Dedifferentiated amniotic fluid mesenchymal stem cell (primary cell): ENCODE data around the gene FRMD5.

Source experiments
- DNase-seq: peaks from one replicate; pipeline ENCODE4 v3.0.0-alpha.2; 2016; ENCODE audit errors: extremely low spot score

FRMD5 gene

GRCh38 chr15:44160796-44161195 lies 34.3 kb downstream of the FRMD5 start:
- no peak for DNase-seq

GRCh38 chr15:44159492-44159891 lies 35.6 kb downstream of the FRMD5 start:
- DNase-seq, result no peak

GRCh38 chr15:44158111-44158510 lies 37.0 kb downstream of the FRMD5 start:
- DNase-seq, result no peak

GRCh38 chr15:44157679-44158078 lies 37.4 kb downstream of the FRMD5 start:
- DNase-seq, result peak; percentile 63

GRCh38 chr15:44153352-44153751 lies 41.7 kb downstream of the FRMD5 start:
- DNase-seq, result no peak

- no peak for DNase-seq
These were observed 45.8 kb downstream of the FRMD5 start for GRCh38 chr15:44149224-44149623.

GRCh38 chr15:44148580-44148979 lies 46.5 kb downstream of the FRMD5 start:
- no peak for DNase-seq

- DNase-seq, result no peak
These were observed 47.4 kb downstream of the FRMD5 start for GRCh38 chr15:44147636-44148035.

GRCh38 chr15:44145495-44145894 lies 49.6 kb downstream of the FRMD5 start:
- DNase-seq, result no peak

- no peak for DNase-seq
These were observed 50.1 kb downstream of the FRMD5 start for GRCh38 chr15:44144992-44145391.

GRCh38 chr15:44144184-44144583 lies 50.9 kb downstream of the FRMD5 start:
- no peak for DNase-seq

GRCh38 chr15:44137750-44138149 lies 57.3 kb downstream of the FRMD5 start:
- DNase-seq, result no peak

- no peak for DNase-seq
These were observed 58.0 kb downstream of the FRMD5 start for GRCh38 chr15:44136991-44137477.

GRCh38 chr15:44132057-44132456 lies 63.0 kb downstream of the FRMD5 start:
- DNase-seq, result no peak

- DNase-seq, result no peak
These were observed 64.3 kb downstream of the FRMD5 start for GRCh38 chr15:44130778-44131177.

GRCh38 chr15:44129911-44130310 lies 65.2 kb downstream of the FRMD5 start:
- DNase-seq, result no peak

- no peak for DNase-seq
These were observed 66.6 kb downstream of the FRMD5 start for GRCh38 chr15:44128443-44128842.

- DNase-seq, result no peak
These were observed 69.2 kb downstream of the FRMD5 start for GRCh38 chr15:44125879-44126278.

GRCh38 chr15:44102675-44103254 lies 92.3 kb downstream of the FRMD5 start:
- peak; percentile 84 for DNase-seq

GRCh38 chr15:44101944-44102343 lies 93.1 kb downstream of the FRMD5 start:
- no peak for DNase-seq

- no peak for DNase-seq
These were observed 93.8 kb downstream of the FRMD5 start for GRCh38 chr15:44101286-44101685.

- DNase-seq, result no peak
These were observed 95.4 kb downstream of the FRMD5 start for GRCh38 chr15:44099671-44100070.

- DNase-seq, result no peak
These were observed 97.5 kb downstream of the FRMD5 start for GRCh38 chr15:44097552-44097951.

GRCh38 chr15:44096596-44096995 lies 98.5 kb downstream of the FRMD5 start:
- DNase-seq, result no peak
